GM18909 (cell line): ENCODE data around the gene FAR2.
"Not testable (repeated sequence)": the region's sequence is repeated elsewhere in the genome, so short reads cannot be mapped to it uniquely, and the experiment has no call there.

ENCODE experiments used
- ATAC-seq: cut with Tn5 transposase; IDR thresholded peaks from one replicate; pipeline ENCODE4 v1.9.1; 2021; ENCODE audit warnings: mild to moderate bottlenecking; ENCODE audit not compliant: unreplicated experiment, poor library complexity

Gene FAR2

GRCh38 chr12:29382251-29382650, 233.2 kb downstream of the FAR2 start:
- ATAC-seq = no peak

- ATAC-seq = not testable (repeated sequence)
Observed at GRCh38 chr12:29385194-29385593, 236.1 kb downstream of the FAR2 start.
